GM21528 (cell line): ENCODE measurements around the gene B2M.
A peak's percentile ranks its signal among the peaks of the same experiment; 100 is the strongest.
"Not testable (repeated sequence)": the region's sequence is repeated elsewhere in the genome, so short reads cannot be mapped to it uniquely, and the experiment has no call there.

Experiments
- ATAC-seq: cut with Tn5 transposase; IDR thresholded peaks from one replicate; pipeline ENCODE4 v1.9.1; 2021; ENCODE audit warnings: mild to moderate bottlenecking, moderate library complexity; ENCODE audit not compliant: unreplicated experiment, low FRiP score

B2M gene

DNA sequence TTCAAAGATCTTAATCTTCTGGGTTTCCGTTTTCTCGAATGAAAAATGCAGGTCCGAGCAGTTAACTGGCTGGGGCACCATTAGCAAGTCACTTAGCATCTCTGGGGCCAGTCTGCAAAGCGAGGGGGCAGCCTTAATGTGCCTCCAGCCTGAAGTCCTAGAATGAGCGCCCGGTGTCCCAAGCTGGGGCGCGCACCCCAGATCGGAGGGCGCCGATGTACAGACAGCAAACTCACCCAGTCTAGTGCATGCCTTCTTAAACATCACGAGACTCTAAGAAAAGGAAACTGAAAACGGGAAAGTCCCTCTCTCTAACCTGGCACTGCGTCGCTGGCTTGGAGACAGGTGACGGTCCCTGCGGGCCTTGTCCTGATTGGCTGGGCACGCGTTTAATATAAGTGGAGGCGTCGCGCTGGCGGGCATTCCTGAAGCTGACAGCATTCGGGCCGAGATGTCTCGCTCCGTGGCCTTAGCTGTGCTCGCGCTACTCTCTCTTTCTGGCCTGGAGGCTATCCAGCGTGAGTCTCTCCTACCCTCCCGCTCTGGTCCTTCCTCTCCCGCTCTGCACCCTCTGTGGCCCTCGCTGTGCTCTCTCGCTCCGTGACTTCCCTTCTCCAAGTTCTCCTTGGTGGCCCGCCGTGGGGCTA is at the start of gene B2M, which contains the start of gene PATL2:
Gene B2M (plus strand): TSS at position 422 of the 647 bp plus-strand sequence. CDS start 30 bp downstream, at position 452.
Gene PATL2 (minus strand): TSS at position 228 of the 647 bp plus-strand sequence. CDS start 34,833 bp downstream, outside the sequence.
- peak; percentile 83 for ATAC-seq

DNA sequence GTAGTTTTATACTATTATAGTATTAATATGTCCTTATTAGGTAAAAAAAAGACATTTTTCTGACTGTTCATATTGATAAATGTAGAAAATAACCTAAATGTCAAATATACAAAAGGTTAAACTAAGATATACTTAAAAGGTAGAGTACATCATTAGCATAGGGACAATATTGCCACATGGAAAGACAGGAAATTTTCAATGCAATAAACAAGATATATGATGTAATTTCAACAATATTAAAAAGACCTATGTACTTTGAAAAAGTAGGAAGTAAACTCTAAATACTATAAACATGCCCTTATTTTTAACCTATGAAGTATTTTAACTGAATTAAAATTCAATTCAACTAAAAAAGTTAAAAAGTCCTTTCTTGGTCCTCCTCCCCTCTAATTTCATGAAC is 49.7 kb upstream of the B2M start:
- ATAC-seq, result no peak

DNA sequence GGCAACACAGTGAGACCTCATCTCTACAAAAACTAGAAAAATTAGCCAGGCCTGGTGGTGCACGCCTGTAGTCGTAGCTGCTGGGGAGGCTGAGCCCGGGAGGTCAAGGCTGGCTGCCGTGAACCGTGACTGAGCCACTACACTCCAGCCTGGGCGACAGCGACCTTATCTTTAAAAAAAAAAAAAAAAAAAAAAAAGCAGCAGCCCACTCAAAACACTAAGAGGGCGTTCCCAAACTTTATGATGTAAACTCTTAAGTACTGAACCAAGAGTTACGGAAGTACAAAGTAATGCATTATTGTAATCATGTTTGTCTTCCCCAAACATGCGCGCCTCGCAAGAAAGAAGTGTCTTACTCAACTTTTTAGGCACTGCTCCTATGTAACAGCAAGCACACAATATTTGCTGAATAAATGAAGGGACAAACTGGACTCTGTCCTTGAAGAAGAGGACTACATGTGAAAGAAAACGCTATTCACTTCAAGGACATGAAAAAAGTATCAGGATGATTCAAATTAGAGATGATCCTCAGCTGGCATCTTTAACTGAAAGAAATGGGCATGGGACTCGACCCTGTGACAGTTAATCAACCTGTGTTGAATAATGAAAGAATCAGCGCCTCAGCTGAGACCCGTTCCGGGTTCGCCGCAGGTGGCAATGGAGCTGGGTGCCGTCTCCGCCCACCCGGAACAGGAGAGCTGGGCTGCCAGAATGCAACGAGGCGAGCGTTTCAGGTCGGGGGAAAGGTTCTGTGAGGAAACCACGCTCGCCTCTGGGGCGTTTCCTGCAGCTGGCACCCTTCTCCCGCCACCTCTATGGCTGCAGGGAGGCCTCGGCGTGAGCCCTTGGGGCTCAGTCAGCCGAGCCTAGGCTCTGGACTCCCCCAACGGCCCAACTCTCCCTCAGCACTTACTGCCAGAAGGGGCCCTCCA is 48.6 kb upstream of the B2M start:
- peak; percentile 51 for ATAC-seq

DNA sequence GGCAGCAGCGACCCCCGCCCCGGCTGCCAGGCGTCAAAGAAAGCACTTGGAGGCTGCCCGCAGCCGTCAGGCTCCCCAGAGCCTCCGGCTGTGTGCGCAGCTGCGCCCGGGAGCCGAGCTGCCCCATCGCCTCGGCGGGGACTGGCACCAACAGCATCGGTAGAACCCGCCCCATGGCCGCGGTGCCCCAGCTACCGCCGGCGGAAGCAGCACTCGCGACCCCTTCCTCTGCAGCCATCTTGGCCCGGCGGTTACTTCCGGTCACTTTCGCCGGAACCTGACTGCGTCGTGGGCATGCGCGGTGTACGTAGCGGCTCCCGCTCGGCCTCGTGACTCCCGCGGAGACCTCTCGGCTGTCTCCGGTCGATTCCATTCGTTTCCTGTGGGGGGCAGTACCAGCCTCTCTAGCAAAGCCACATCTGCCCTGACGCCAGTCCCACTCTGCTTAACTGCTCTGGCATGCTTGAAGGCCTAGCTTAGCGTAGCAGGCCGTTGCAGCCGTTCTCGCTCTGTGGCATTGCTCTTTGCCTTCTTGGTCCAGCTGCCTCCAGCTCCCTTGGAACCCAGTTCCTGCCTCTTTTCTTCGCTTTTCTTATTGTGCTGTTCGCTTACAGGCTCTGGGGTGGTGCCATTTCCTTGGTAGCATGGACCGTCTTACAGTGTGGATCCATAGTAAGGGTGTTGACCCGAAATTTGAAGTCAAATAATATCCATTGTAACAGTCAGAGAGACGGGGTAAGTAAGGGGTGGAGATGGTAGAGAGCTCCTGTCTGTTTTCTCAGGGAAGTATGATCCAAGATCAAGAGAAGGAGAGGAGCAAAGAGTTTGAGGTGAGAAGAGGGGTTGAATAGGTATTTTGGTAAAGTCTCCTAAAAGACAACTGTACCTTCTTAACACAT is 47.7 kb upstream of the B2M start, which contains the start of gene SPG11:
Gene SPG11 (minus strand): TSS at position 253 of the 899 bp plus-strand sequence. CDS start 15 bp downstream, at position 238.
- peak; percentile 80 for ATAC-seq

DNA sequence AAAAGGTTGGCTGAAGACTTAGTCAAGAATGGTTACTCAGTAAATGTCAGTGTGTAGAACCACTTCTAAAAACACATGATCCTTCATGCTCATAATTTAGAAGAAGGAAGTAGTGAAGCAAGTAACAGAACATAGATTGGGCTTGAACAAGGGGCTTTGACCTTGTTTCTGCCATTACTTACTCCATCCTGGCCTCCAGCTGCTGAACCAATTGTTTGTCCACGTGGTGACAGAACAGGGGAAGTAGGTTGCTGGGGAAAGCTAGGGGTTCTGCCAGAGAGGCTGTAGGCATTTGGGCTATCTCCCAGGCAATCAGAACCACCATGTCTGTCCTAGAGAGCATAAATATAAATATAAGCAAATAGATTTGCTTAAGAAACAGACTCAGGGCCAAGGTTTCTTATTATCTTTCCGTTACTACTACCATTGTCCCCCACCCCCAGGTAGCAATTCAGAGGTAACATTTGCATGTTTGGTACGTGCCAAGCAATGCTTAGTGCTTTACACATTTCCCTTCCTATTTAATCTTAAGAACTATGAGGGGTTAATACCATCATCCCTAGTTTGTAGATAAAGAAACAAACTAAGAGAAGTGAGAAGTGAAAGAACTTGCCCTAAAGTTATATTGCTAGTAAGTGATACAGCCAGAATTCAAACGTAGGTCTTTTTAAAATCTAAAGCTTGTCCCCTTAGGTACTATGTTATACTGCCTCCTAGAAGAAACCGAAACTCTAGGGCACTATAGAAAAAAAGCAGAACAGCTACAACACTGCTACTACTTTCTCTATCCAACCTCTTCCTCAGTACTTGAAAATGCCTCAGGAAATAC is 44.9 kb upstream of the B2M start:
- no peak for ATAC-seq

DNA sequence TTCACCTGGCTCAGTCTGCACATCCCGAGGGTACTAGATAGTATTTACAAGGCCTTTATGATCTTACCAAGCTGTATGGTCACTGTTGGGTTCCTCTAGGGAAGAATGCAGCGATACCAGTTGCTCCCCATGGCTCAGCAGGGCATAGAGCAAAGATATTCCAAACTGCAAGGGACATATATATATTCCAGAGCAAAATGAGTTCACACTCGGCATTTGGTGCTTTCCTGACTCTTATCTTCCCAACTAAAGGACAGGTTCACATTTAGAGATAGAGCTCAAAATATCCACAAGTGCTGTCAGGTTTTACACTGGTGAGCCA is 44.3 kb upstream of the B2M start:
- no peak for ATAC-seq

DNA sequence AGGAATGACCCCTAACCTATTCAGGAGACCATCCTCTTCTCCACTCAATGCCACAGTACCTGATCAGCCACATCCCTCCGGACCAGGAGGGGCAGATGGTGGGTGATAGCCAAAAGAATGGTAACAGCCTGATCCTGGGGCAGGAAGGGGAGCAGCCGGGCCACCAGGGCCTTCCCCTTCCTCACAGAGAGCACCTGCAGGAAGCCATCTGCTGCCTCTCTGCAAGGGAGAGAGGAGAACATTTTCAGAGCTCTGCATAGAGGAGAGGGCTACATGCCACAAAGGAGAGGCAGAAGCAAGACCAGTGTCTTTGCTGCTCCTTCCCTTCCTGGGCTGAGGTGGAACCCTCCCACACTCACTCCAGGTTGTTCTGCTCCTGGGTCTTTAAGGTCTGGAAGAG is 42.4 kb upstream of the B2M start:
- ATAC-seq, result no peak

DNA sequence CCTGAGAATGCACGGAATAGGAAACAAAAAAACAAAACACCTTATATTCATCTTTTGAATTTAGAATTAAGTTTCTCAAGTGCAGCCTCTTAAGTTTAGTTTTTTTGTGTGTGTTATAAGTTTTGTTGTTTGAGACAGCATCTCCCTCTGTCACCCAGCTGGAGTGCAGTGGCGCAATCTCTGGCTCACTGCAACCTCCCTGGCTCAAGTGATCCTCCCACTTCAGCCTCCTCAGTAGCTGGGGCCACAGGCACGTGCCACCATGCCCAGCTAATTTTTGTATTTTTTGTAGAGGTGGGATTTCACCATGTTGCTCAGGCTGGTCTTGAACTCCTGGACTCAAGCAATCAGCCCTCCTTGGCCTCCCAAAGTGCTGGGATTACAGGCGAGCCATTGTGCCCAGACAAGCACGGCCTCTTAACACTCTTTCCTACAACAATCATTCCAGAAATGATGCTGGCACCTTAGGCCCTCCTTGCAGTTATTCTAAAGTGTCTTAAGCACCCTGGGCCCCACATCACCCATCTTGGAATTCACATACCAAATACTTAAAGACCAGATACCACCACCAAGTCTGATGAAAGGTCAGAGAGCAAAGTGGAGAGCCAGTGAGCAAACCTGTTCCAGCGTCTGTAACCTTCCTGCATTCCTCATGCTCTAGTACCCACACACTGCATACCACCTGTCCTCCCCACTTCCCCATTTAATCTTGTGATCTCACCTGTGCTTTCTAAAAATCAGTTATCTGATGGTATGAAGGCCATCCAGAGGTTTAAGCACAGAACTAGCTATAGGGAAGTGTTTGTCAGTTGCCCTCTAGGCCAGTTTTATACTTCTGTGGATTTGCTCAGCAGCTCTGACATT is 41.0 kb upstream of the B2M start:
- no peak for ATAC-seq

DNA sequence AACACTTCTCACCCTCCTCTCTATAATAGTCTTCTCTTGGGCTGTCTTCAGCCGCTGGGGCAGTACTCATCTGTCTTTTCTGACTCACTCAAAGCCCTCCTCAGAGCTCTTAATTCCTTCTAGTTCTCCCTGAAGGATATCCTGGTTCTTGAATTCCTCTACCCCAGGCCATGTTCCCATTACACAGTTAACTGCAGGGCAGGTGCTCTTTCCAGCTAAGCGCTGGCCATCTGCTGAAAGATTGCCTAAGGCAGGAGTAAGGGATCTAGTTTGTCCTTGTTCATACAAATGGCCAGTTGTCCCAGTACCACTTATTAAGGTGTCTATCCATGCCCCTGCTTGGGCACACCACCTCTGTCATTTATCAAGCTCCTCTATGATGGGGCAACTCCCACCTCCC is 37.7 kb upstream of the B2M start:
- no peak for ATAC-seq

DNA sequence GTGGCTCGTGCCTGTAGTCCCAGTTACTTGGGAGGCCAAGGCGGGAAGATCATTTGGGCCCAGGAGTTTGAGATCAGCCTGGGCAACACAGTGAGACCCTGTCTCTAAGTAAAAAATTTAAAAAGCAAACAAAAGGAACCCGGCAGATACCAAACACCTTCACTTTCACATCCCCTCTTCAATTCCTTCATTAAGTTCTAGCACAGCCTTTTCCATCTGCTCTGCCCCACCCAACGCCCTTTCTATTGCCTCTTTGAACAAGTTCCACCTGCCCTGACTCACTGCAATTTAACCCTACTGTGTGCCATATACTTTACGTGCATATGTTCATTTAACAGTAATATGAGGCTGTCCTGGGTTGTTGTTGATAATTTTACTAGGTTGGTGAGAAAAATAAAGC is 35.4 kb upstream of the B2M start:
- no peak for ATAC-seq

DNA sequence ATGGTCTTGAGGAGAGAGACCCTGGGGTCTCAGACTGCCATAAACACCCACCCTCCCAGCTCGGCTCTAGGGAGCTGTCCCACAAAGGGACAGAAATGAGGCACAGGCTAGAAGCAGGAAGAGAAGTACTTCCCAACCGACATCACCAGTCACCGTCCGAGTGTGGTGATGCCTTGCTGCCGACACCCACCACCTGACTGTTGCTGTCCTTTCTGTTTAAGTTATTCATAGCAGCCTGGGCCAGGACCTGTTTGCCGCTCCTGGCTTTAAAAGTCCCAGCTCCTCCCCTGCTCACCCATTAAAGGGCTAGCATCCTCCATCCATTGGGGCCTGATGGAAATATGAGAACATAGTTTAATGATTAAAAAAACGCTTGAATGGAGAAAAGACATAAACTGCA is 34.6 kb upstream of the B2M start:
- ATAC-seq, result no peak

DNA sequence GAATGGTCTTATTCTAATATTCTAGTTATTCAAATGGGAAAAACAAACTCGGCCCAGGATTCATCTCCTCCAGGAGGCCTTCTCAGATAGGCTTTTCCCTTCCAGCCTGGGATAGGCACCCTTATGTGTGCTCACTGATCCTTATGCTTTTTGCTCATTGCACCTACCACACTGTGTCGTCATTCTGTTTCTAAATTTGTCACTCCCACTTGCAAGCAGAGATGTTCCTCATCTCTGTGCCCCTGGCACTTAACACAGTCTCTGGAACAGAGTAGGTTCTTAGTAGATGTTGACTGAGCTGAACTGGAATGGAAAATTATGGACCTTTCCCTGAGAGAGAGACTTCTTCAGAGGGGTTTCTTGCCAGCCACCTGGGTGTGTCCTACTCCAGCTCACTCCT is 29.1 kb upstream of the B2M start:
- ATAC-seq, result no peak

DNA sequence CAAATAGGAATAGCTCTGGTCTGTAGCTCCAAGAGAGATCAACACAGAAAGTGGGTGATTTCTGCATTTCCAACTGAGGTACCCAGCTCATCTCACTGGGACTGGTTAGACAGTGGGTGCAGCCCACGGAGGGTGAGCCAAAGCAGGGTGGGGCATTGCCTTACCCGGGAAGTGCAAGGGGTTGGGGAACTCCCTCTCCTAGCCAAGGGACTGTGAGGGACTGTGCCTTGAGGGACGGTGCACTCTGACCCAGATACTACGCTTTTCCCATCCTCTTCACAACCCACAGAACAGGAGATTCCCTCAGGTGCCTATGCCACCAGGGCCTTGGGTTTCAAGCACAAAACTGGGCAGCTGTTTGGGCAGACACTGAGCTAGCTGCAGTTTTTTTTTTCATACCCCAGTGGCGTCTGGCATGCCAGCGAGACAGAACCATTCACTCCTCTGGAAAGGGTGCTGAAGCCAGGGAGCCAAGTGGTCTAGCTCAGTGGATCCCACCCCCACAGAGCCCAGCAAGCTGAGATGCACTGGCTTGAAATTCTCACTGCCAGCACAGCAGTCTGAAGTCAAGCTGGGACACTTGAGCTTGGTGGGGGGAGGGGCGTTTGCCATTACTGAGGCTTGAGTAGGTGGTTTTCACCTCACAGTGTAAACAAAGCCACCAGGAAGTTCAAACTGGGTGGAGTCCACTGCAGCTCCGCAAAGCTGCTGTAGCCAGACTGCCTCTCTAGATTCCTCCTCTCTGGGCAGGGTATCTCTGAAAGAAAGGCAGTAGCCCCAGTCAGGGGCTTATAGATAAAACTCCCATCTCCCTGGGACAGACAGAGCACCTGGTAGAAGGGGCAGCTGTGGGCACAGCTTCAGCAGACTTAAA is 28.3 kb upstream of the B2M start:
- ATAC-seq, result not testable (repeated sequence)

DNA sequence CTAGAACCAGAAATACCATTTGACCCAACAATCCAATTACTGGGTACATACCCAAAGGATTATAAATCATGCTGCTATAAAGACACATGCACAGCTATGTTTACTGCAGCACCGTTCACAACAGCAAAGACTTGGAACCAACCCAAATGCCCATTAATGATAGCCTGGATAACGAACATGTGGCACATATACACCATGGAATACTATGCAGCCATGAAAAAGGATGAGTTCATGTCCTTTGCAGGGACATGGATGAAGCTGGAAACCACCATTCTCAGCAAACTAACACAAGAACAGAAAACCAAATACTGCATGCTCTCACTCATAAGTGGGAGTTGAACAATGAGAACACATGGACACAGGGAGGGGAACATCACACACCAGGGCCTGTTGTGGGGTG is 22.0 kb upstream of the B2M start:
- ATAC-seq, result not testable (repeated sequence)

DNA sequence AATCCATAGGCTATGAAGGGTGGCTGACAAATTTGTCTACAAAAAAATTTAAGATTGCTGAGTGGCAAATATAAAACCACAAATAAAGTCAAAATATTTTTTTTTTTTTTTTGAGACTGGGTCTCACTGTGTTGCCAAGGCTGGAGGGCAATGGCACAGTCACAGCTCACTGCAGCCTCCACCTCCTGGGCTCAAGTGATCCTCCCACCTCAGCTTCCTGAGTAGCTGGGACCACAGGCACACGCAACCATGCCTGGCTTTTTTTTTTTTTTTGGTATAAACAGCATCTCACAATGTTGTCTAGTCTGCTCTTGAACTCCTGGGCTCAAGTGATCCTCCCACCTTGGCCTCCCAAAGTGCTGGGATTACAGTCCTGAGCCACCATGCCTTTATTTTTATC is 21.1 kb upstream of the B2M start:
- ATAC-seq, result not testable (repeated sequence)

DNA sequence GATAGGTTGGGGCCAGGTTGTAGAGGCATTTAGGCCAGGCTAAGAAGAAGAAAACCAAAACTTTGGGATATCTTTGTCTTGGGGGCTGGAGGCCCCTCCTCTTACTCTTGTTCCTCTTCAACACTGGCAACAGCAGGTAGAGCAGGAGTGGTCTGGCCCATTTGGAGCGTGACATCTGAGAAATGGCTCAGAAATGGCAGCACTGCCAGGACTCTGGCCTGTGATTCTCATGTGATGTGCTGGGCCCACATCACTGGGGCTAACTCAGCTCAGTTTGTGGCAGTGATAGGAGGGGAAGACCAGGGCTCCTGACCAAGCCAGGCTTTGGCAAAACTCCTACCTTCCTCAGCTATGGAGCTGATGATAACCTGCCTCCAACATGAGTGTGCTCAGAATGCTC is 18.7 kb upstream of the B2M start:
- no peak for ATAC-seq

DNA sequence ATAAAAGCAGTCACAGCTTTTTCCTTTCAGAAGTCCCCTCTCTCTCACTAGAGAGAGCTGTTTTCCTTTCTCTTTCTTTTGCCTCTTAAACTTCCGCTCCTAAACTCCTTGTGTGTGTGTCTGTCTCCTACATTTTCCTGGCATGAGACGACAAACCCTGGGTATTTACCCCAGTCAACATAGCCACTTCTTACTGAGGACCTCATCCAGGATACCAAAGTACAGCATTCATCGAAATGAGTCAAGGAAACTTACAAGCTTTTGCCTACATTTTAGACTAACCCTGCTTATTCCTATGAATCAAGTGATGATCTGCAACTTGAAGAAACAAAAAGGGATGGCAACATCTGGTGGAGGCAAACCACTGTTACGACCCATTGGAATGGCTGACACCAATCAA is 16.9 kb upstream of the B2M start:
- ATAC-seq, result no peak

DNA sequence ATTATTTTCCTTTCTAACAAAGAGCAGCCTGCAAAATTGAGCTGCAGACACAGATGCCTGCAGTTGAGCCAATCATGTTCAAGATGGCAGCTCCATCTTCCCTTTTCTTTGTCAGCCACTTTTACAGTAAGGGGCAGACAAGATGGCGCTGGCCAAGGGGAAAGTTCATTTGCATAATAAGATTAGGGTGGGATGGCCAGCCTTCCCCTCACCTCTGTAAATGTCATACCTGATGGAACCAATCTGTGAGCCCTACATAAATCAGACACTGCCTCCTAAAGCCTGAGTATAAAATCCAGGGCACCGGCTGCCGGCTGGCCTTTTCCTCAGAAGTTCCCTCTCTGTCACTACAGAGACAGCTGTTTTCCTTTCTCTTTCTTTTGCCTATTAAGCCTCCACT is 16.0 kb upstream of the B2M start:
- no peak for ATAC-seq
